ENCODE data around the gene TSPAN9.

The TSPAN9 gene

DNA sequence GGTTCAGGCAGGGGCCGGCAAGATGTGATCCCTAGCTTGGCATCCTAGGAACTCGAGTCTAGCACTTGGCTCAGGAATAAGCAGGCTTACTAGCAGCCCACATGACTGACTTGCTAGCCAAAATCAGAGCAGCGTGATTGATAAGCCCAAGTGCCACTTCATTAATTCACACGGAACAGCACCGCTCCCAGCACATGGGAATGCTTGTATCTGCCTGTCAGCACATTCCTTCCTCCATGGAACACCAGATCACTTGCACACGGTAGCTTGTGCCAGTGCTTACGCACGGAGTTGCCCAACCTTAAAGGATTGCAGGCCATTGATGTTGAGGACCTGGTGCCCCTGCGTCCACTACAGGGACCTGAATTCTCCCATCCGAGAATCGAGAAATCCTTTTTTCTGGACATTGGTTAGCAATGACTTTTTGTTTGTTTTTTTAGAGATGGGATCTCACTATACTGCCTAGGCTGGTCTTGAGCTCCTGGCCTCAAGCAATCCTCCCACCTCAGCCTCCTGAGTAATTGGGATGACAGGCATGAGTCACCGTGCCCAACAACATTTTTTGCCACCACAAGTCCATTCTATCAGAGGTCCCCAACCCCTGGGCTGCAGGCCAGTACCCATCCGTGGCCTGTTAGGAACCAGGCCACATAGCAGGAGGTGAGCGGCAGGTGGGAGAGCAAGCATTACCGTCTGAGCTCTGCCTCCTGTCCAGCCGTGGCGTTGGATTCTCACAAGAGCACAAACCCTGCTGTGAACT lies 30.6 kb upstream of the TSPAN9 start:
- Histone ChIP-seq H2AFZ (ENCODE audit: low read length) (no peak overlapping the region), H4K20me1 (ENCODE audit: insufficient read depth, low read length) (no peaks in the 10 kb centered on the region), H3K36me3 (ENCODE audit: insufficient read depth, low read length) (no peaks in the 10 kb centered on the region), H3K9me2 (ENCODE audit: low read depth, low read length) (no peaks in the 10 kb centered on the region), H3K4me3 (ENCODE audit: low read depth, low read length, poor library complexity, severe bottlenecking) (no peak overlapping the region), H3K4me1 (ENCODE audit: insufficient read depth, low read length, severe bottlenecking) (peaks cover 31% of the 10 kb centered on the region), H3K9ac (ENCODE audit: low read length) (no peak overlapping the region), H3K9me3 (ENCODE audit: low read length) (no peaks in the 10 kb centered on the region), H3K4me2 (ENCODE audit: low read length) (no peak overlapping the region), H3F3A (ENCODE audit: insufficient read depth, low read length) (no peaks in the 10 kb centered on the region), H3K27ac (ENCODE audit: low read depth, low read length, poor library complexity, severe bottlenecking) (no peak overlapping the region), H3K27me3 (ENCODE audit: insufficient read depth, low read length) (no peaks in the 10 kb centered on the region; the same call in 1 of the 2 replicates), H3K79me2 (ENCODE audit: insufficient read depth, low read length) (no peaks in the 10 kb centered on the region)
- TF ChIP-seq, protein P1, sequence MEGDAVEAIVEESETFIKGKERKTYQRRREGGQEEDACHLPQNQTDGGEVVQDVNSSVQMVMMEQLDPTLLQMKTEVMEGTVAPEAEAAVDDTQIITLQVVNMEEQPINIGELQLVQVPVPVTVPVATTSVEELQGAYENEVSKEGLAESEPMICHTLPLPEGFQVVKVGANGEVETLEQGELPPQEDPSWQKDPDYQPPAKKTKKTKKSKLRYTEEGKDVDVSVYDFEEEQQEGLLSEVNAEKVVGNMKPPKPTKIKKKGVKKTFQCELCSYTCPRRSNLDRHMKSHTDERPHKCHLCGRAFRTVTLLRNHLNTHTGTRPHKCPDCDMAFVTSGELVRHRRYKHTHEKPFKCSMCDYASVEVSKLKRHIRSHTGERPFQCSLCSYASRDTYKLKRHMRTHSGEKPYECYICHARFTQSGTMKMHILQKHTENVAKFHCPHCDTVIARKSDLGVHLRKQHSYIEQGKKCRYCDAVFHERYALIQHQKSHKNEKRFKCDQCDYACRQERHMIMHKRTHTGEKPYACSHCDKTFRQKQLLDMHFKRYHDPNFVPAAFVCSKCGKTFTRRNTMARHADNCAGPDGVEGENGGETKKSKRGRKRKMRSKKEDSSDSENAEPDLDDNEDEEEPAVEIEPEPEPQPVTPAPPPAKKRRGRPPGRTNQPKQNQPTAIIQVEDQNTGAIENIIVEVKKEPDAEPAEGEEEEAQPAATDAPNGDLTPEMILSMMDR (IDR thresholded peaks at IDR 0.05; ENCODE audit: low read length) = no peak
- no peak for TF ChIP-seq EZH2 (IDR thresholded peaks at IDR 0.05; ENCODE audit: borderline replicate concordance, low read length)

DNA sequence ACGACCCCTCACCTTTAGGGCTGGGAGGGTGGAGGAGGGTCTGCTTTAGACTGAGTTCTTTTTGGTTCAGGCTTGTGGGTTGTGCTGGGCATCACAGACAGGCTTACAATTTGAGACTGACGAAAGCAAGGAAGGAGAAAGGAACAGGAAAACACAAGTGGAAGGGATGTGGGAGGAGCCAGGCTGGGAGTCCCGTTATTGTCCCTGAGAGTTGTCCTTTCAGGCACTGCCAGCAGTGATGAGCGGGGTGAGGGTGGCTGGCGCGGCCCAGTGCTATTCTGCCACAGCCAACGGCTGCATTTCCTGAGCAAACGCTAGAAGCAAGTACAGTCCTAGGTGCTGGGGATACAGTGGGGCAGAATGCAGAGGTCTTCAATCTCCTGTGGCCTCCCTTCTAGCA lies 29.2 kb upstream of the TSPAN9 start:
- no peak overlapping the region for H3K27ac ChIP-seq (ENCODE audit: low read depth, low read length, poor library complexity, severe bottlenecking)
- no peak overlapping the region for H3K4me2 ChIP-seq (ENCODE audit: low read length)
- peaks cover 17% of the 10 kb centered on the region for H3K4me1 ChIP-seq (ENCODE audit: insufficient read depth, low read length, severe bottlenecking)
- H2AFZ ChIP-seq (ENCODE audit: low read length) = no peak overlapping the region
- TF ChIP-seq EZH2 (IDR thresholded peaks at IDR 0.05; ENCODE audit: borderline replicate concordance, low read length) = no peak
- TF ChIP-seq, protein P1 (IDR thresholded peaks at IDR 0.05; ENCODE audit: low read length) = no peak
- no peaks in the 10 kb centered on the region; the same call in 1 of the 2 replicates for H3K27me3 ChIP-seq (ENCODE audit: insufficient read depth, low read length)
- H3F3A ChIP-seq (ENCODE audit: insufficient read depth, low read length) = no peaks in the 10 kb centered on the region
- no peak overlapping the region for H3K4me3 ChIP-seq (ENCODE audit: low read depth, low read length, poor library complexity, severe bottlenecking)
- H3K9ac ChIP-seq (ENCODE audit: low read length) = no peak overlapping the region
- no peaks in the 10 kb centered on the region for H3K9me3 ChIP-seq (ENCODE audit: low read length)
- no peaks in the 10 kb centered on the region for H3K9me2 ChIP-seq (ENCODE audit: low read depth, low read length)
- no peaks in the 10 kb centered on the region for H3K79me2 ChIP-seq (ENCODE audit: insufficient read depth, low read length)
- H3K36me3 ChIP-seq (ENCODE audit: insufficient read depth, low read length) = no peaks in the 10 kb centered on the region
- no peaks in the 10 kb centered on the region for H4K20me1 ChIP-seq (ENCODE audit: insufficient read depth, low read length)

DNA sequence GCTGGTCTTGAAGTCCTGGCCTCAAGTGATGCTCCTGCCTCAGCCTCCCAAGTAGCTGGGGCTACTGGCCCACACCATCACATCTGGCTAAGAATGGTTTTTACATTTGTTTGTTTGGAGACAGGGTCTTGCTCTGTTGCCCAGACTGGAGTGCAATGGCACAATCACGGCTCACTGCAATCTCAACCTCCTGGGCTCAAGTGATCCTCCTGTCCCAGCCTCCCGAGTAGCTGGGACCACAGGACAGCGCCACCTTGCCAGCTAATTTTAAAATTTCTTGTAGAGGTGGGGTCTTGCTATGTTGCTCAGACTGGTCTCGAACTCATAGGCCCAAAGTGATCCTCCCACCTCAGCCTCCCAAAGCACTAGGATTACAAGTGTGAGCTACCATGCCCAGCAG lies 28.6 kb upstream of the TSPAN9 start:
- H3K27me3 ChIP-seq (ENCODE audit: insufficient read depth, low read length) = peaks cover 3% of the 10 kb centered on the region; the same call in 1 of the 2 replicates
- H3K4me1 ChIP-seq (ENCODE audit: insufficient read depth, low read length, severe bottlenecking) = peaks cover 12% of the 10 kb centered on the region
- no peak overlapping the region for H3K4me2 ChIP-seq (ENCODE audit: low read length)
- no peak overlapping the region for H3K9ac ChIP-seq (ENCODE audit: low read length)
- H3F3A ChIP-seq (ENCODE audit: insufficient read depth, low read length) = no peaks in the 10 kb centered on the region
- no peak overlapping the region for H2AFZ ChIP-seq (ENCODE audit: low read length)
- H3K27ac ChIP-seq (ENCODE audit: low read depth, low read length, poor library complexity, severe bottlenecking) = no peak overlapping the region
- no peaks in the 10 kb centered on the region for H4K20me1 ChIP-seq (ENCODE audit: insufficient read depth, low read length)
- no peaks in the 10 kb centered on the region for H3K36me3 ChIP-seq (ENCODE audit: insufficient read depth, low read length)
- no peak for TF ChIP-seq EZH2 (IDR thresholded peaks at IDR 0.05; ENCODE audit: borderline replicate concordance, low read length)
- TF ChIP-seq, protein P1 (IDR thresholded peaks at IDR 0.05; ENCODE audit: low read length) = no peak
- H3K9me3 ChIP-seq (ENCODE audit: low read length) = no peaks in the 10 kb centered on the region
- no peak overlapping the region for H3K4me3 ChIP-seq (ENCODE audit: low read depth, low read length, poor library complexity, severe bottlenecking)
- no peaks in the 10 kb centered on the region for H3K9me2 ChIP-seq (ENCODE audit: low read depth, low read length)
- no peaks in the 10 kb centered on the region for H3K79me2 ChIP-seq (ENCODE audit: insufficient read depth, low read length)

Measured in OCI-LY1 (cell line).